ENCODE measurements around the gene PRCC. TPM values are rescaled to one million over a fixed set of nuclear protein-coding genes. Genes with fewer than 3 reads are reported as not detected.

PRCC gene
- total and polyA plus RNA-seq, 2 of the 13 experiments (the other 11 are each of a cell fraction or from before 2014, with no cell fraction given), result 24.2 to 40.5 TPM

- TF ChIP-seq, protein P1, sequence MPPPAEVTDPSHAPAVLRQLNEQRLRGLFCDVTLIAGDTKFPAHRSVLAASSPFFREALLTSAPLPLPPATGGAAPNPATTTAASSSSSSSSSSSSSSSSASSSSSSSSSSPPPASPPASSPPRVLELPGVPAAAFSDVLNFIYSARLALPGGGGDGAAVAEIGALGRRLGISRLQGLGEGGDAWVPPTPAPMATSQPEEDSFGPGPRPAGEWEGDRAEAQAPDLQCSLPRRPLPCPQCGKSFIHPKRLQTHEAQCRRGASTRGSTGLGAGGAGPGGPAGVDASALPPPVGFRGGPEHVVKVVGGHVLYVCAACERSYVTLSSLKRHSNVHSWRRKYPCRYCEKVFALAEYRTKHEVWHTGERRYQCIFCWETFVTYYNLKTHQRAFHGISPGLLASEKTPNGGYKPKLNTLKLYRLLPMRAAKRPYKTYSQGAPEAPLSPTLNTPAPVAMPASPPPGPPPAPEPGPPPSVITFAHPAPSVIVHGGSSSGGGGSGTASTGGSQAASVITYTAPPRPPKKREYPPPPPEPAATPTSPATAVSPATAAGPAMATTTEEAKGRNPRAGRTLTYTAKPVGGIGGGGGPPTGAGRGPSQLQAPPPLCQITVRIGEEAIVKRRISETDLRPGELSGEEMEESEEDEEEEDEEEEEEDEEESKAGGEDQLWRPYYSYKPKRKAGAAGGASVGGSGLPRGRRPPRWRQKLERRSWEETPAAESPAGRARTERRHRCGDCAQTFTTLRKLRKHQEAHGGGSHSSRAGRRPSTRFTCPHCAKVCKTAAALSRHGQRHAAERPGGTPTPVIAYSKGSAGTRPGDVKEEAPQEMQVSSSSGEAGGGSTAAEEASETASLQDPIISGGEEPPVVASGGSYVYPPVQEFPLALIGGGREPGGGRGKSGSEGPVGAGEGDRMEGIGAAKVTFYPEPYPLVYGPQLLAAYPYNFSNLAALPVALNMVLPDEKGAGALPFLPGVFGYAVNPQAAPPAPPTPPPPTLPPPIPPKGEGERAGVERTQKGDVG (CRISPR knock-in tag; IDR thresholded peaks at IDR 0.05; ENCODE audit: borderline replicate concordance), result no peak
- TF ChIP-seq TIGD3 (CRISPR knock-in tag; IDR thresholded peaks at IDR 0.05; ENCODE audit: borderline replicate concordance) (no peak), ZKSCAN1 (IDR thresholded peaks at IDR 0.05; ENCODE audit: low read length) (no peak), PRDM15 (CRISPR knock-in tag; IDR thresholded peaks at IDR 0.05) (no peak), ASH2L (IDR thresholded peaks at IDR 0.05; ENCODE audit: insufficient read length, low read depth, low read length) (no peak), ZNF839 (CRISPR knock-in tag; IDR thresholded peaks at IDR 0.05; ENCODE audit: borderline replicate concordance) (no peak), RFX3 (CRISPR knock-in tag; IDR thresholded peaks at IDR 0.05) (no peak), ONECUT2 (CRISPR knock-in tag; IDR thresholded peaks at IDR 0.05) (no peak), AKAP8 (CRISPR knock-in tag; IDR thresholded peaks at IDR 0.05) (peak; percentile 37; the same call in 1 of the 2 replicates), ZNF878 (CRISPR knock-in tag; IDR thresholded peaks at IDR 0.05) (no peak), ZFP36L2 (CRISPR knock-in tag; IDR thresholded peaks at IDR 0.05) (no peak)
- TF ChIP-seq, protein P2, sequence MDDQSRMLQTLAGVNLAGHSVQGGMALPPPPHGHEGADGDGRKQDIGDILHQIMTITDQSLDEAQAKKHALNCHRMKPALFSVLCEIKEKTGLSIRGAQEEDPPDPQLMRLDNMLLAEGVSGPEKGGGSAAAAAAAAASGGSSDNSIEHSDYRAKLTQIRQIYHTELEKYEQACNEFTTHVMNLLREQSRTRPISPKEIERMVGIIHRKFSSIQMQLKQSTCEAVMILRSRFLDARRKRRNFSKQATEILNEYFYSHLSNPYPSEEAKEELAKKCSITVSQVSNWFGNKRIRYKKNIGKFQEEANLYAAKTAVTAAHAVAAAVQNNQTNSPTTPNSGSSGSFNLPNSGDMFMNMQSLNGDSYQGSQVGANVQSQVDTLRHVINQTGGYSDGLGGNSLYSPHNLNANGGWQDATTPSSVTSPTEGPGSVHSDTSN (CRISPR knock-in tag; IDR thresholded peaks at IDR 0.05; ENCODE audit: borderline replicate concordance), result no peak
- TF ChIP-seq, protein P3, sequence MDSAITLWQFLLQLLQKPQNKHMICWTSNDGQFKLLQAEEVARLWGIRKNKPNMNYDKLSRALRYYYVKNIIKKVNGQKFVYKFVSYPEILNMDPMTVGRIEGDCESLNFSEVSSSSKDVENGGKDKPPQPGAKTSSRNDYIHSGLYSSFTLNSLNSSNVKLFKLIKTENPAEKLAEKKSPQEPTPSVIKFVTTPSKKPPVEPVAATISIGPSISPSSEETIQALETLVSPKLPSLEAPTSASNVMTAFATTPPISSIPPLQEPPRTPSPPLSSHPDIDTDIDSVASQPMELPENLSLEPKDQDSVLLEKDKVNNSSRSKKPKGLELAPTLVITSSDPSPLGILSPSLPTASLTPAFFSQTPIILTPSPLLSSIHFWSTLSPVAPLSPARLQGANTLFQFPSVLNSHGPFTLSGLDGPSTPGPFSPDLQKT (CRISPR knock-in tag; IDR thresholded peaks at IDR 0.05; ENCODE audit: borderline replicate concordance), result no peak
- TF ChIP-seq, protein P4, sequence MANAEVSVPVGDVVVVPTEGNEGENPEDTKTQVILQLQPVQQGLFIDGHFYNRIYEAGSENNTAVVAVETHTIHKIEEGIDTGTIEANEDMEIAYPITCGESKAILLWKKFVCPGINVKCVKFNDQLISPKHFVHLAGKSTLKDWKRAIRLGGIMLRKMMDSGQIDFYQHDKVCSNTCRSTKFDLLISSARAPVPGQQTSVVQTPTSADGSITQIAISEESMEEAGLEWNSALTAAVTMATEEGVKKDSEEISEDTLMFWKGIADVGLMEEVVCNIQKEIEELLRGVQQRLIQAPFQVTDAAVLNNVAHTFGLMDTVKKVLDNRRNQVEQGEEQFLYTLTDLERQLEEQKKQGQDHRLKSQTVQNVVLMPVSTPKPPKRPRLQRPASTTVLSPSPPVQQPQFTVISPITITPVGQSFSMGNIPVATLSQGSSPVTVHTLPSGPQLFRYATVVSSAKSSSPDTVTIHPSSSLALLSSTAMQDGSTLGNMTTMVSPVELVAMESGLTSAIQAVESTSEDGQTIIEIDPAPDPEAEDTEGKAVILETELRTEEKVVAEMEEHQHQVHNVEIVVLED (CRISPR knock-in tag; IDR thresholded peaks at IDR 0.05; ENCODE audit: borderline replicate concordance), result no peak
These were observed 19.3 kb upstream of the PRCC start (continued) for GRCh38 chr1:156747742-156748669.
